Measurements from ENCODE around the gene TANK. TPM values are rescaled to one million over a fixed set of nuclear protein-coding genes. Genes with fewer than 3 reads are reported as not detected.

TANK gene
- total RNA-seq, 1 donor from 2014 or later, result 72.2 TPM

- intact Hi-C loops (cut with micrococcal nuclease), result no loop called here
Observed at GRCh38 chr2:161219211-161219610, 59.0 kb downstream of the TANK start.

DNA sequence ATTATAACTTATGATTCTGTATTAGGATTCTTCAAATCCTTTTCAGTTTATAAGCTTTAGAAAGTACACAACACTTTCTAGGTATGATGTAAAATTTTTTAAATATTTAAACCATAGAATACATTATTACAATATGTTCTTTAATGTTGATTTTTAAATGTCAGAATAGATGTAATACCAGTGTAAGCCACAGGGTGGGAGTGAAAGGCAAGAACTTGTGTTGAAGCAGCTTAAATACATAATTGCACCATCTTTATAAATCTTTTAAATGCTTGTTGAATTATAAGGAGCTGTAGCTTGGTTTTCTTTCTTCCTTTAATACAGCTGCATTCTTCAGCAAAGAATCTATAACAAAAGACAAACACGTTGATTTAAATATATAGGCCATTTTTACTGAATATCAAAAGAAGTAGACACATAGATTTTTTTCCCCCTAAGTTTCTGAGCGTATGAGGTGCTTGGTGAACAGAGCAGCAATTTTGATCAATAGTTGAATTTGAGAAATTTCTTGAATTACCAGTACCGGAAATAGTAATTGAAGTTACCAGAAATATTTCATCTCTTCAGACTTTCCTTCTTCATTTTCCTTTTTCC is 63.0 kb downstream of the TANK start:
- intact Hi-C loops (cut with micrococcal nuclease), result loop anchor here (1.0 to 2.0 kb wide), 3 partner anchors 14 to 723 kb away; no protein-coding TSS in a partner anchor

GRCh38 chr2:161228511-161229240 is 68.4 kb downstream of the TANK start:
- intact Hi-C loops (cut with micrococcal nuclease), result no loop called here

DNA sequence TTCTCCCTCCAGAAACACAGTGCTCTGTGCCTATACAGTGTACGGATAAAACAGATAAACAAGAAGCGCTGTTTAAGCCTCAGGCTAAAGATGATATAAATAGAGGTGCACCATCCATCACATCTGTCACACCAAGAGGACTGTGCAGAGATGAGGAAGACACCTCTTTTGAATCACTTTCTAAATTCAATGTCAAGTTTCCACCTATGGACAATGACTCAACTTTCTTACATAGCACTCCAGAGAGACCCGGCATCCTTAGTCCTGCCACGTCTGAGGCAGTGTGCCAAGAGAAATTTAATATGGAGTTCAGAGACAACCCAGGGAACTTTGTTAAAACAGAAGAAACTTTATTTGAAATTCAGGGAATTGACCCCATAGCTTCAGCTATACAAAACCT is 70.7 kb downstream of the TANK start:
- intact Hi-C loops (cut with micrococcal nuclease), result loop anchor here (10.0 kb wide), 1 partner anchor 844 kb away; the partner anchor contains the start of gene DPP4

DNA sequence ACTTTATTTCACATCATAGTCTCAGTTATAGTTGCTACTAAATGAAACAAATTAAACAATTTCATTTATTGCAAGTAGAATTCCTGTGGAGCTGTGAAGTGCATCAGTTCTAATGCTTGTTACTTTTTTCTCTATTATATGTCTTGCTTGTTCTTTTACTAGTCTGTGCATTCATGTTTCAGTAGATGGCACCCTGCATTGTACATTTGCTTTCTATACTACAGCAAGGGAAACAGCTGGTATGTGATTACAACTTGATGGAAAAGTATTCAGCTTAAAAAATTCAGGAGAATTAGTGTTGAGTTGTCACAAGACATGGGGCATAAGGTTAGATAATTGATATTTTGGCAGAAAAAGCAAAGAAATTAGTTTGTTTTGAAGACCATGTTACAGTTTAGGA is 72.3 kb downstream of the TANK start:
- intact Hi-C loops (cut with micrococcal nuclease), result loop anchor here (10.0 kb wide), 1 partner anchor 842 kb away; the partner anchor contains the start of gene DPP4

DNA sequence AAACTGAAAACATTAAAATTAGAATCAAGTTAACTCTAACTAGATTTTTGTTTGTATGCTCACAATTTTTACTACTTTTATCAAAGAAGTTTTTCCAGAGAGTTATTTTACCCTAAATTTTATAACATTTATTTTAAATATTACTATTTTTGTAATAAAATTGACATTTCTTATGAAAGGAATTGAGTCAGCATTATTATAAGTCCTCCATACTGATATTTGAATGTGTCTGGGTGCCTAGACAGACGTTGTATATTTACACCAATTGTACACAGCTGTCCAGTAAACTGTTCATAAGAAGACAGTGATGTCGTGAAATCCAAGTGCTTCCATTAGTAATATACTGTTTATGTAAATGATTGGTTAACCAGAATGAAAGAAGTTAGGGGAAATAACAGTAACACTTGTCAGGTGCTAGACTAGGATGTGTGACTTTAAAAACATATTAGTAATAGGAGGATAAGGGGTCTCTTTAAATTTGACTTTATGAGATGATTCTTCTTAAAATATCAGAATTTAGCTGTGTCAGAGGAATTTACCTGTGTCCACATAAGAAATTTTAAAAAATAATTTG is 73.7 kb downstream of the TANK start:
- intact Hi-C loops (cut with micrococcal nuclease), result loop anchor here (10.0 kb wide), 1 partner anchor 841 kb away; the partner anchor contains the start of gene DPP4

DNA sequence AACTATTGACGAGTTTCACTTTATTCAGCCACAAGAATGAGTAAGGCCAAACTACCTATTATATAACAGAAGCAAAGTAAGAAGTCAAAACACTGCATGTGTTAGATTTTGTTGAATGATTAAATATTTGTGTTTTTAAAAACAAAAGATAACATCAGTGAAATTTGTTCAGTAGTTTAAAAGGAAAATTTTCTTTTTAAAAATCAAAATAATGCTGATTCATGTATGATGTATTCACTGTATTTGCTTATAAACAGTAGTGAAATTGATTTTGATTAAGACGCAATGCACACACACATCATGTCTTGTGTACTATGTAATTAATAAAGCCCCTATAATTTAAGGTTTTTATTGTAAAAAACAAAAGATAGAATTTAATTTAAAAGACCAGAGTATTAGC is 74.4 kb downstream of the TANK start:
- intact Hi-C loops (cut with micrococcal nuclease), result loop anchor here (5.0 to 10.0 kb wide), 2 partner anchors 840 to 1083 kb away; partner anchors contain the start of genes DPP4 and IFIH1

- intact Hi-C loops (cut with micrococcal nuclease), result loop anchor here (2.0 to 10.0 kb wide), 3 partner anchors 15 to 1080 kb away; partner anchors contain the start of genes DPP4 and IFIH1
Observed at GRCh38 chr2:161237392-161238264, 77.4 kb downstream of the TANK start.

DNA sequence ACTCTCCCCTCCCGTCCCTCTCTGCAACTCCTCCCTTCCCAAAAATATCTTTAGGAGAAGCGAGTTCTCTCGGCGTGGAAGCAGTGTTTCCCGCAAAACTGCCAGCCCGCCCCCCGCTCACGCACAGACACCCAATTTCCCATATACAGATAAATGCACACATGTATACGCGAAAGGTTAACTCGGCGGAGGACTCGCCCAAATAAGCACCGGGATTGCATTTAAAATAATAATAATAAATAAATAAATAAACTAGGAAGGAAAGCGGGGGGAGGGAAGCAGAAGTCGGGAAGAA is 78.0 kb downstream of the TANK start:
- intact Hi-C loops (cut with micrococcal nuclease), result loop anchor here (5.0 to 10.0 kb wide), 2 partner anchors 837 to 1079 kb away; partner anchors contain the start of genes DPP4 and IFIH1

GRCh38 chr2:161238560-161239325 is 78.5 kb downstream of the TANK start:
- intact Hi-C loops (cut with micrococcal nuclease), result loop anchor here (5.0 to 10.0 kb wide), 2 partner anchors 836 to 1079 kb away; partner anchors contain the start of genes DPP4 and IFIH1

- intact Hi-C loops (cut with micrococcal nuclease), result loop anchor here (5.0 to 10.0 kb wide), 8 partner anchors 145 to 1335 kb away; partner anchors contain the start of genes DPP4, IFIH1 and LY75
Observed at GRCh38 chr2:161239326-161240109, 79.3 kb downstream of the TANK start.

DNA sequence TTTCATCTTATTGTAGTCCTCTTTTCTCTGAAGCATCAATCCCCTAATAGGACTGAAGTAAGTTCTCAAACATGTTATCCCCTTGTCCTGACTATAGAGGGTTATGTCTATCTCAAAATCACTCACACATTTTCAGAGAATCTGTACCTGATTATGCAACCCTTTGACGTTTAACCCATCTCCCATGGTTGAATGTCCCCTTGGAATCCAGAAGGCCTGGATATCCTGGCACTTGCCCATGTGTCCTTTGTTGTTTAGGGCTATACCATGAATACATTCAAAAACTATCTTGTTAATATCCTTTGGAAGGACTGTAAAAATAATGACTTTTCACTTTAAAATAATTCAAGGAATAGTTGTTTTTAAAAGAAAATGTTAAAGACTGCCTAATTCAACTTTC is 81.7 kb downstream of the TANK start:
- intact Hi-C loops (cut with micrococcal nuclease), result loop anchor here (5.0 to 10.0 kb wide), 6 partner anchors 143 to 1337 kb away; partner anchors contain the start of gene LY75

- intact Hi-C loops (cut with micrococcal nuclease), result loop anchor here (5.0 to 10.0 kb wide), 6 partner anchors 141 to 1339 kb away; partner anchors contain the start of gene LY75
Observed at GRCh38 chr2:161243312-161243711, 83.1 kb downstream of the TANK start.

DNA sequence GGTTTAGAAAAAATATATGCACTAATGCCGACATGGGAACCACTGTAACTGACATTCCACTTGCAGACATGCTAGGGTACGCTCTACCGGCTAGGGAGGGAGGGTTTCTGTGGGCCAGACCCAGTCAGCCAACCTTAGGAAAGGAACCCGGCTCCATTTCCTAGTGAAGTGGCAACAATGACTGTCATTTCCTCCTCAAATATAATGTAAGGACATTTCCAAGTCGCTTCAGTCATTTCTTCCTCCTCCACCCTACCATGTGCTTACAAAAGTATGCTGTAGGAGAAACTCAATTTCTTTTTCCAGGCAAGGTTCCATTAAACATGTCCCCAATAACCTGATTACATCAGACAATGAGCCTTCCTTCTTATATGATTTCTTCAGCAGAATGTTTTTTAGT is 83.7 kb downstream of the TANK start:
- intact Hi-C loops (cut with micrococcal nuclease), result loop anchor here (1.0 to 10.0 kb wide), 10 partner anchors 29 to 1339 kb away; partner anchors contain the start of genes LY75, PSMD14 and TANK

- intact Hi-C loops (cut with micrococcal nuclease), result loop anchor here (1.0 to 10.0 kb wide), 10 partner anchors 28 to 1340 kb away; partner anchors contain the start of genes LY75, PSMD14 and TANK
Observed at GRCh38 chr2:161244387-161245260, 84.4 kb downstream of the TANK start.

- intact Hi-C loops (cut with micrococcal nuclease), result loop anchor here (2.0 to 10.0 kb wide), 4 partner anchors 28 to 1340 kb away; partner anchors contain the start of gene LY75
Observed at GRCh38 chr2:161245261-161245553, 85.0 kb downstream of the TANK start.

GRCh38 chr2:161245671-161246070 is 85.4 kb downstream of the TANK start:
- intact Hi-C loops (cut with micrococcal nuclease), result loop anchor here (2.0 to 10.0 kb wide), 4 partner anchors 27 to 1341 kb away; partner anchors contain the start of gene LY75

GRCh38 chr2:161246281-161246680 is 86.1 kb downstream of the TANK start:
- intact Hi-C loops (cut with micrococcal nuclease), result loop anchor here (10.0 kb wide), 2 partner anchors 139 to 1341 kb away; partner anchors contain the start of gene LY75

All from T-helper 2 cell treated with Interferon-gamma antibody and Interleukin-4, amounts not matched to agents 100 ng/mL and 5 ng/mL, for 36 hours (primary cell).